CD14-positive monocyte (primary cell): ENCODE results near the gene RPTOR. TPM values are rescaled to one million over a fixed set of nuclear protein-coding genes. Genes with fewer than 3 reads are reported as not detected.
A peak's percentile ranks its signal among the peaks of the same experiment; 100 is the strongest.

Experiments
- DNase-seq, 3 donors: peaks; one replicate each; pipeline ENCODE4 v3.0.0-alpha.2; 2011 to 2022
- H2AFZ ChIP-seq: 2 replicates; pipeline ENCODE4 v1.6.0; 2012; ENCODE audit warnings: mild to moderate bottlenecking, low read depth, low read length, inconsistent platforms; ENCODE audit not compliant: insufficient read depth, poor library complexity, severe bottlenecking
- H3K27ac ChIP-seq, 2 donors: 1 replicate in 1 of 2; 2 replicates in 1 of 2; pipeline ENCODE4 v1.5.1; 2012 to 2013; ENCODE audit warnings: low read length in 2 of 2, control low read depth in 1 of 2, inconsistent platforms in 1 of 2, low read depth in 1 of 2, mild to moderate bottlenecking in 1 of 2
- H3K27me3 ChIP-seq, 2 donors: one replicate each; pipeline versions ENCODE4 v1.6.0 to v1.6.1; 2011 to 2013; ENCODE audit warnings: low read length in 2 of 2; ENCODE audit not compliant: control insufficient read depth in 2 of 2, insufficient read depth in 2 of 2
- H3K36me3 ChIP-seq, 2 donors: replicated peaks in 1 of 2; 1 replicate in 1 of 2; 2 replicates in 1 of 2; pipeline versions ENCODE4 v1.5.1 to v1.6.1; 2012 to 2013; ENCODE audit warnings: low read length in 2 of 2, control low read depth in 1 of 2, inconsistent platforms in 1 of 2, mild to moderate bottlenecking in 1 of 2; ENCODE audit not compliant: insufficient read depth in 2 of 2, control insufficient read depth in 1 of 2
- H3K4me1 ChIP-seq, 2 donors: 1 replicate in 1 of 2; 2 replicates in 1 of 2; pipeline versions ENCODE4 v1.5.1 to v1.6.1; 2012 to 2013; ENCODE audit warnings: low read length in 2 of 2, control low read depth in 1 of 2, inconsistent platforms in 1 of 2, mild to moderate bottlenecking in 1 of 2, moderate library complexity in 1 of 2; ENCODE audit not compliant: insufficient read depth in 2 of 2, control insufficient read depth in 1 of 2
- H3K4me2 ChIP-seq: replicated peaks from 2 replicates; pipeline ENCODE3; 2012; ENCODE audit warnings: low read length, moderate library complexity, mild to moderate bottlenecking; ENCODE audit not compliant: poor library complexity, severe bottlenecking; ENCODE audit errors: extremely low read depth
- H3K4me3 ChIP-seq, 3 experiments: fragments of 200-600 bp in 1 of 3; sonication (generic) in 1 of 3; replicated peaks in 1 of 3; 1 replicate in 2 of 3; 2 replicates in 1 of 3; pipeline ENCODE4 v1.5.1; 2011 to 2013; ENCODE audit warnings: low read length in 3 of 3, mild to moderate bottlenecking in 3 of 3, control low read depth in 2 of 3, low read depth in 2 of 3, inconsistent platforms in 1 of 3, moderate library complexity in 1 of 3
- H3K79me2 ChIP-seq: 2 replicates; pipeline ENCODE4 v1.6.0; 2012; ENCODE audit warnings: mild to moderate bottlenecking, control low read depth, inconsistent platforms, low read length, moderate library complexity; ENCODE audit not compliant: insufficient read depth
- H3K9ac ChIP-seq: 2 replicates; pipeline ENCODE4 v1.6.0; 2017; ENCODE audit warnings: low read length, mild to moderate bottlenecking; ENCODE audit not compliant: insufficient read depth, poor library complexity, severe bottlenecking
- H3K9me3 ChIP-seq, 2 donors: replicated peaks in 1 of 2; 1 replicate in 1 of 2; 2 replicates in 1 of 2; pipeline versions ENCODE4 v1.5.1 to v1.6.1; 2012 to 2013; ENCODE audit warnings: low read length in 2 of 2, control low read depth in 1 of 2; ENCODE audit not compliant: control insufficient read depth in 1 of 2, insufficient read depth in 1 of 2
- H4K20me1 ChIP-seq: 2 replicates; pipeline ENCODE4 v1.6.0; 2012; ENCODE audit warnings: mild to moderate bottlenecking, low read length, control low read depth, moderate library complexity; ENCODE audit not compliant: insufficient read depth
- H3K27ac Mint-ChIP-seq, 7 donors: one replicate each; pipeline ENCODE4 v1.8.0; 2020; ENCODE audit warnings: mild to moderate bottlenecking in 7 of 7, mixed read lengths in 7 of 7, moderate library complexity in 6 of 7, inconsistent platforms in 2 of 7
- H3K27me3 Mint-ChIP-seq, 3 donors: one replicate each; pipeline ENCODE4 v1.8.0; 2021 to 2022; ENCODE audit warnings: low read depth in 3 of 3, mild to moderate bottlenecking in 3 of 3, mixed read lengths in 3 of 3, moderate library complexity in 3 of 3, inconsistent platforms in 1 of 3
- H3K36me3 Mint-ChIP-seq, 2 donors: one replicate each; pipeline ENCODE4 v1.8.0; 2020; ENCODE audit warnings: mixed read lengths in 2 of 2, inconsistent platforms in 1 of 2, mild to moderate bottlenecking in 1 of 2
- H3K4me1 Mint-ChIP-seq: one replicate; pipeline ENCODE4 v1.8.0; 2020; ENCODE audit warnings: mild to moderate bottlenecking, mixed read lengths
- H3K4me3 Mint-ChIP-seq, 2 donors: one replicate each; pipeline ENCODE4 v1.8.0; 2020; ENCODE audit warnings: mild to moderate bottlenecking in 2 of 2, mixed read lengths in 2 of 2, moderate library complexity in 1 of 2
- H3K9me3 Mint-ChIP-seq, 7 donors: one replicate each; pipeline ENCODE4 v1.8.0; 2020 to 2022; ENCODE audit warnings: mixed read lengths in 7 of 7, mild to moderate bottlenecking in 6 of 7, moderate library complexity in 6 of 7, inconsistent platforms in 2 of 7
- CTCF ChIP-seq: fragments of 200-600 bp; IDR thresholded peaks from one replicate; pipeline ENCODE4 v1.8.0; 2022; ENCODE audit warnings: antibody characterized with exemption, mild to moderate bottlenecking
- WGBS: methylation state at CpG from one replicate; pipeline ENCODE4 v1.1.5; 2013; ENCODE audit warnings: missing lambda C conversion rate; ENCODE audit not compliant: insufficient coverage; 5-methylcytosine and 5-hydroxymethylcytosine counted together
- intact Hi-C, 2 donors: fragments of 100-400 bp; cut with micrococcal nuclease; formaldehyde crosslinking; loops; one replicate each; pipeline versions ENCODE4 v1.15.0 to v1.15.1; 2023
- polyA plus RNA-seq, 3 donors: library from polyadenylated mRNA; depleted of rRNA in 1 of 3; unstranded in 2 of 3; stranded (reverse) in 1 of 3; fragments of 300-500 nt in 2 of 3; fragments of >200 nt in 1 of 3; fragmentation: Illumina TruSeq in 2 of 3; gene quantifications; 1 replicate in 2 of 3; 2 replicates in 1 of 3; pipeline ENCODE4 v1.2.3, GENCODE V29; 2012 to 2021

RPTOR gene
- polyA plus RNA-seq, 3 donors, result 1.1 to 8.7 (median 2.6) TPM

GRCh38 chr17:80880648-80880985 is 336.0 kb downstream of the RPTOR start:
- Histone ChIP-seq H3K4me2 (no peak overlapping the region), H3K27ac (no peak overlapping the region), H3K36me3 (peaks cover 29 to 48% of the 10 kb centered on the region in 2 donors), H4K20me1 (no peaks in the 10 kb centered on the region), H3K4me3 (no peak overlapping the region), H3K9ac (no peak overlapping the region), H3K4me1 (peaks cover 2 to 6% of the 10 kb centered on the region in 2 donors), H2AFZ (no peak overlapping the region), H3K79me2 (no peaks in the 10 kb centered on the region), H3K27me3 (no peaks in the 10 kb centered on the region), H3K9me3 (no peaks in the 10 kb centered on the region)
- Mint-ChIP-seq H3K36me3 (peaks cover 51 to 57% of the 10 kb centered on the region in 2 donors), H3K9me3 (peaks cover 0 to 2% (median 0%) of the 10 kb centered on the region in 7 donors), H3K27me3 (peaks cover 1 to 4% (median 2%) of the 10 kb centered on the region in 3 donors), H3K27ac (peak overlapping the region in 3 of 7 donors; percentile 26 to 85 (median 63)), H3K4me3 (no peak overlapping the region), H3K4me1 (peaks cover 13% of the 10 kb centered on the region)
- no CpG with 5 or more reads among the region's 11 CpGs for WGBS
- intact Hi-C loops, result no loop called here
- no peak for DNase-seq
- TF ChIP-seq CTCF, result no peak

GRCh38 chr17:80881306-80881705 is 336.7 kb downstream of the RPTOR start:
- H4K20me1 ChIP-seq, result no peaks in the 10 kb centered on the region
- H3K27me3 ChIP-seq, result no peaks in the 10 kb centered on the region
- no peak overlapping the region for H3K4me3 ChIP-seq
- H3K27me3 Mint-ChIP-seq, result peaks cover 1 to 4% (median 3%) of the 10 kb centered on the region in 3 donors
- WGBS, result 66% methylated on average over 10 of the region's 13 CpGs
- peaks cover 3 to 6% of the 10 kb centered on the region in 2 donors for H3K4me1 ChIP-seq
- no peaks in the 10 kb centered on the region for H3K9me3 ChIP-seq
- no peak overlapping the region for H2AFZ ChIP-seq
- intact Hi-C loops, result no loop called here
- H3K9ac ChIP-seq, result no peak overlapping the region
- no peak overlapping the region for H3K4me2 ChIP-seq
- H3K4me1 Mint-ChIP-seq, result peaks cover 19% of the 10 kb centered on the region
- H3K27ac Mint-ChIP-seq, result peak overlapping the region in 2 of 7 donors; percentile 46 to 71
- no peak overlapping the region for H3K4me3 Mint-ChIP-seq
- H3K79me2 ChIP-seq, result no peaks in the 10 kb centered on the region
- peaks cover 0 to 2% (median 0%) of the 10 kb centered on the region in 7 donors for H3K9me3 Mint-ChIP-seq
- DNase-seq, result peak in 1 of 3 donors; percentile 23
- H3K36me3 ChIP-seq, result peaks cover 29 to 48% of the 10 kb centered on the region in 2 donors
- H3K36me3 Mint-ChIP-seq, result peaks cover 57 to 64% of the 10 kb centered on the region in 2 donors
- no peak overlapping the region for H3K27ac ChIP-seq
- no peak for TF ChIP-seq CTCF
